HL-60 (cell line): ENCODE data around the gene FGGY.
"Not testable (repeated sequence)": the region's sequence is repeated elsewhere in the genome, so short reads cannot be mapped to it uniquely, and the experiment has no call there.

Experiments used
- POLR2AphosphoS5 ChIP-seq: IDR thresholded peaks from 2 replicates; pipeline ENCODE4 v1.6.1; 2012; ENCODE audit warnings: low read depth
- TF ChIP-seq, protein P1 (sequence below): IDR thresholded peaks from one replicate; pipeline ENCODE4 v1.5.1; 2011; ENCODE audit warnings: low read length, control low read depth, inconsistent platforms; ENCODE audit not compliant: insufficient read depth

DNA sequence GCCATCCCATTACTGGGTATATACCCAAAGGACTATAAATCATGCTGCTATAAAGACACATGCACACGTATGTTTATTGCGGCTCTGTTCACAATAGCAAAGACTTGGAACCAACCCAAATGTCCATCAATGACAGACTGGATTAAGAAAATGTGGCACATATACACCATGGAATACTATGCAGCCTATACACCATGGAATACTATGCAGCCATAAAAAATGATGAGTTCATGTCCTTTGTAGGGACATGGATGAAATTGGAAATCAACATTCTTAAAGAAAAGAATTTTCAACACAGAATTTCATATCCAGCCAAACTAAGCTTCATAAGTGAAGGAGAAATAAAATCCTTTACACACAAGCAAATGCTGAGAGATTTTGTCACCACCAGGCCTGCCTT is 166.0 kb downstream of the FGGY start:
- TF ChIP-seq POLR2AphosphoS5, result not testable (repeated sequence)
- TF ChIP-seq, protein P1, sequence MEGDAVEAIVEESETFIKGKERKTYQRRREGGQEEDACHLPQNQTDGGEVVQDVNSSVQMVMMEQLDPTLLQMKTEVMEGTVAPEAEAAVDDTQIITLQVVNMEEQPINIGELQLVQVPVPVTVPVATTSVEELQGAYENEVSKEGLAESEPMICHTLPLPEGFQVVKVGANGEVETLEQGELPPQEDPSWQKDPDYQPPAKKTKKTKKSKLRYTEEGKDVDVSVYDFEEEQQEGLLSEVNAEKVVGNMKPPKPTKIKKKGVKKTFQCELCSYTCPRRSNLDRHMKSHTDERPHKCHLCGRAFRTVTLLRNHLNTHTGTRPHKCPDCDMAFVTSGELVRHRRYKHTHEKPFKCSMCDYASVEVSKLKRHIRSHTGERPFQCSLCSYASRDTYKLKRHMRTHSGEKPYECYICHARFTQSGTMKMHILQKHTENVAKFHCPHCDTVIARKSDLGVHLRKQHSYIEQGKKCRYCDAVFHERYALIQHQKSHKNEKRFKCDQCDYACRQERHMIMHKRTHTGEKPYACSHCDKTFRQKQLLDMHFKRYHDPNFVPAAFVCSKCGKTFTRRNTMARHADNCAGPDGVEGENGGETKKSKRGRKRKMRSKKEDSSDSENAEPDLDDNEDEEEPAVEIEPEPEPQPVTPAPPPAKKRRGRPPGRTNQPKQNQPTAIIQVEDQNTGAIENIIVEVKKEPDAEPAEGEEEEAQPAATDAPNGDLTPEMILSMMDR, result not testable (repeated sequence)
